Endothelial cell of umbilical vein (primary cell): ENCODE data around the gene ADGRD1. TPM values are rescaled to one million over a fixed set of nuclear protein-coding genes. Genes with fewer than 3 reads are reported as not detected.

ENCODE experiments used
- BruUV-seq: library from RNA; stranded (reverse); fragments of 400-500 nt; replicated peaks from 2 replicates; lab custom pipeline; 2021; lab: Mats Ljungman, UMichigan
- CTCF ChIA-PET: fragments of 300-600, 350-600 bp; sonication (Branson Sonifier 250); formaldehyde crosslinking; loops from one replicate; lab custom pipeline; 2021; ENCODE audit warnings: antibody characterized with exemption, inconsistent platforms; lab: Charles Lee
- POLR2A ChIA-PET: fragments of 300-600, 350-600 bp; sonication (Branson Sonifier 250); formaldehyde crosslinking; loops from one replicate; lab custom pipeline; 2021; ENCODE audit warnings: antibody characterized with exemption, inconsistent platforms; lab: Charles Lee
- DNase-seq: peaks from one replicate; pipeline ENCODE4 v3.0.0-alpha.2; 2011; ENCODE audit warnings: low read depth, low spot score
- FAIRE-seq: peaks from 2 replicates; lab custom pipeline; 2011; peaks lifted over from hg19 to GRCh38; lab: Jason Lieb, UNC
- H2AFZ ChIP-seq: 2 replicates; pipeline ENCODE4 v1.6.0; 2012; ENCODE audit warnings: low read depth, low read length, control low read depth, inconsistent platforms
- H3K27ac ChIP-seq: 2 replicates; pipeline ENCODE4 v1.5.1; 2011; ENCODE audit warnings: low read depth, mild to moderate bottlenecking, control low read depth, low read length, moderate library complexity; ENCODE audit not compliant: insufficient read depth
- H3K27me3 ChIP-seq, 2 experiments: 2 replicates each; pipeline versions ENCODE4 v1.6.0 to v1.6.1; 2011; ENCODE audit warnings: low read length in 2 of 2, mixed read lengths in 1 of 2; ENCODE audit not compliant: control insufficient read depth in 2 of 2, insufficient read depth in 2 of 2
- H3K36me3 ChIP-seq, 2 experiments: 2 replicates in 1 of 2; 3 replicates in 1 of 2; pipeline ENCODE4 v1.5.1; 2011; ENCODE audit warnings: low read length in 2 of 2, mild to moderate bottlenecking in 1 of 2, moderate library complexity in 1 of 2; ENCODE audit not compliant: control insufficient read depth in 2 of 2, insufficient read depth in 2 of 2; ENCODE audit errors: extremely low read depth in 1 of 2
- H3K4me1 ChIP-seq: 3 replicates; pipeline ENCODE4 v1.5.1; 2011; ENCODE audit warnings: mild to moderate bottlenecking, low read length; ENCODE audit not compliant: control insufficient read depth, insufficient read depth; ENCODE audit errors: extremely low read depth
- H3K4me2 ChIP-seq: 2 replicates; pipeline ENCODE4 v1.6.1; 2011; ENCODE audit warnings: low read length, control low read depth, mixed read lengths; ENCODE audit not compliant: insufficient read depth
- H3K4me3 ChIP-seq, 3 experiments: fragments of 200-600 bp in 1 of 3; sonication (generic), shearing (Covaris generic) in 1 of 3; replicated peaks in 1 of 3; 2 replicates each; pipeline ENCODE4 v1.5.1; 2011 to 2016; ENCODE audit warnings: control low read depth in 3 of 3, low read length in 3 of 3, mild to moderate bottlenecking in 2 of 3, inconsistent platforms in 1 of 3, low read depth in 1 of 3, moderate library complexity in 1 of 3; ENCODE audit not compliant: insufficient read depth in 1 of 3
- H3K79me2 ChIP-seq: 2 replicates; pipeline ENCODE4 v1.6.0; 2012; ENCODE audit warnings: low read length, inconsistent platforms; ENCODE audit not compliant: control insufficient read depth, insufficient read depth
- H3K9ac ChIP-seq: replicated peaks from 2 replicates; pipeline ENCODE3; 2011; ENCODE audit warnings: low read length, control low read depth; ENCODE audit not compliant: insufficient read depth; ENCODE audit errors: extremely low read depth
- H3K9me1 ChIP-seq: replicated peaks from 3 replicates; pipeline ENCODE4 v1.6.0; 2011; ENCODE audit warnings: mild to moderate bottlenecking, low read length; ENCODE audit not compliant: control insufficient read depth, insufficient read depth; ENCODE audit errors: extremely low read depth
- H3K9me3 ChIP-seq: replicated peaks from 2 replicates; pipeline ENCODE4 v1.5.1; 2012; ENCODE audit warnings: low read length, inconsistent platforms; ENCODE audit not compliant: control insufficient read depth, insufficient read depth
- H4K20me1 ChIP-seq: replicated peaks from 2 replicates; pipeline ENCODE3; 2011; ENCODE audit warnings: mild to moderate bottlenecking, low read length; ENCODE audit not compliant: control insufficient read depth, insufficient read depth; ENCODE audit errors: extremely low read depth
- EZH2 ChIP-seq: IDR thresholded peaks from 2 replicates; pipeline ENCODE4 v1.6.1; 2012; ENCODE audit warnings: borderline replicate concordance, low read depth, mild to moderate bottlenecking, moderate library complexity, low read length, inconsistent platforms; ENCODE audit not compliant: severe bottlenecking
- FOS ChIP-seq: IDR thresholded peaks from 2 replicates; pipeline ENCODE4 v1.6.1; 2011; ENCODE audit warnings: mild to moderate bottlenecking, low read length, moderate library complexity, borderline replicate concordance; ENCODE audit not compliant: insufficient read depth
- GATA2 ChIP-seq: IDR thresholded peaks from 2 replicates; pipeline ENCODE4 v1.7.0; 2011; ENCODE audit warnings: low read depth, mild to moderate bottlenecking, moderate library complexity, mixed read lengths, low read length; ENCODE audit not compliant: insufficient read length, insufficient read depth
- JUN ChIP-seq: IDR thresholded peaks from 2 replicates; pipeline ENCODE4 v1.6.1; 2011; ENCODE audit warnings: borderline replicate concordance, low read depth; ENCODE audit not compliant: insufficient read length, insufficient read depth
- MYC ChIP-seq: IDR thresholded peaks from one replicate; pipeline ENCODE4 v1.6.1; 2011; ENCODE audit warnings: mild to moderate bottlenecking, low read depth, low read length
- POLR2A ChIP-seq: IDR thresholded peaks from 2 replicates; pipeline ENCODE4 v1.6.1; 2012; ENCODE audit warnings: low read depth, mild to moderate bottlenecking, control low read depth, low read length
- POLR2AphosphoS5 ChIP-seq: IDR thresholded peaks from 2 replicates; pipeline ENCODE4 v1.6.1; 2012; ENCODE audit warnings: low read depth, mild to moderate bottlenecking, control low read depth, low read length, moderate library complexity; ENCODE audit not compliant: insufficient read depth
- dilution Hi-C: fragments of 300-500 bp; cut with MboI; formaldehyde crosslinking; loops from one replicate; pipeline ENCODE4 v1.15.0; 2019; ENCODE audit warnings: low sequenced_read_pairs; ENCODE audit not compliant: extremely low pct_ligation_motif_present
- intact Hi-C: fragments of 100-400 bp; cut with micrococcal nuclease; formaldehyde crosslinking; loops from one replicate; pipeline ENCODE4 v1.10.0; 2022
- polyA plus RNA-seq, 4 experiments: library from polyadenylated mRNA; depleted of rRNA in 3 of 4; stranded (reverse) in 3 of 4; unstranded in 1 of 4; fragments of >200 nt; gene quantifications; 2 replicates each; pipeline versions ENCODE4 v1.2.1 to v1.2.3, GENCODE V29; 2011 to 2012; ENCODE audit warnings: missing spikeins in 1 of 4
- total RNA-seq: library from RNA; stranded (reverse); gene quantifications from 2 replicates; pipeline ENCODE4 v1.2.3, GENCODE V29; 2021
- TF ChIP-seq, protein P1 (sequence below): IDR thresholded peaks from 2 replicates; pipeline ENCODE4 v1.6.1; 2011; ENCODE audit not compliant: insufficient read depth, insufficient read length
- TF ChIP-seq, protein P2 (sequence below), 2 donors: IDR thresholded peaks; 1 replicate in 1 of 2; 2 replicates in 1 of 2; pipeline ENCODE4 v1.5.1; 2011; ENCODE audit warnings: low read length in 2 of 2, mild to moderate bottlenecking in 2 of 2, moderate library complexity in 2 of 2, control low read depth in 1 of 2, inconsistent platforms in 1 of 2, low read depth in 1 of 2; ENCODE audit not compliant: insufficient read depth in 1 of 2; ENCODE audit errors: extremely low read depth in 1 of 2

Gene ADGRD1
- total and polyA plus RNA-seq, 2 donors (not counting 3 experiments of a cell fraction or from before 2014, with no cell fraction given) = 0.07 TPM; not detected in 1

DNA sequence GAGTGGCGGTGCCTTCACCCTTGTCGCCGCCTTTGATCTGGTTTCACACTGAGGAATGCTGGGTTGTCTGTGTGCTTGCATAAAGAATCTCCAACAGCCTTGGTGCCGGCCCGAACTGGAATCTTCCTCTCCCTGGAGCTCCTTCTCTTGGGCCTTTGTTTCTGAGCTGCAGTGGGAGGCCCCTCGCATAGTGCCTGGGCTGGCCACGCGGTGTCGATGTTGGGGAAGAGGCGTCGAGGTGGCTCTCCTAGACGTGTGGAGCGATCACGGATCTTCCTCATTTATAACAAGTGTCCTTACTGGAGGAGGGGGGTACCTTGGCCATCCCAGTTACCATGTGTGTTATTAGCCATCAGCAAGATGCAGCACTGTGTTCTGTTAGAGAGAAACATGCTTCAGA is 60.6 kb downstream of the ADGRD1 start:
- no peak for FAIRE-seq
- Histone ChIP-seq H3K9me1 (no peaks in the 10 kb centered on the region), H3K36me3 (no peaks in the 10 kb centered on the region), H3K27me3 (no peaks in the 10 kb centered on the region), H3K4me3 (no peak overlapping the region), H3K9me3 (no peaks in the 10 kb centered on the region), H3K79me2 (no peaks in the 10 kb centered on the region), H3K27ac (no peak overlapping the region), H4K20me1 (no peaks in the 10 kb centered on the region), H2AFZ (no peak overlapping the region), H3K4me2 (no peak overlapping the region), H3K4me1 (no peaks in the 10 kb centered on the region), H3K9ac (no peak overlapping the region)
- CTCF ChIA-PET = no interaction called here
- intact Hi-C loops (no loop called here), dilution Hi-C loops (no loop called here)
- no TSS peak for BruUV-seq
- no peak for TF ChIP-seq GATA2
- POLR2A ChIA-PET = no interaction called here
- DNase-seq = no peak

- Histone ChIP-seq H4K20me1 (no peaks in the 10 kb centered on the region), H3K36me3 (no peaks in the 10 kb centered on the region), H3K4me2 (no peak overlapping the region), H3K27me3 (no peaks in the 10 kb centered on the region), H3K27ac (no peak overlapping the region), H2AFZ (no peak overlapping the region), H3K9me1 (no peaks in the 10 kb centered on the region), H3K9ac (no peak overlapping the region), H3K79me2 (no peaks in the 10 kb centered on the region), H3K4me3 (no peak overlapping the region), H3K9me3 (no peaks in the 10 kb centered on the region), H3K4me1 (no peaks in the 10 kb centered on the region)
- CTCF ChIA-PET = no interaction called here
- POLR2A ChIA-PET = no interaction called here
- intact Hi-C loops = no loop called here
- FAIRE-seq (no peak), DNase-seq (no peak)
- TF ChIP-seq, protein P1, sequence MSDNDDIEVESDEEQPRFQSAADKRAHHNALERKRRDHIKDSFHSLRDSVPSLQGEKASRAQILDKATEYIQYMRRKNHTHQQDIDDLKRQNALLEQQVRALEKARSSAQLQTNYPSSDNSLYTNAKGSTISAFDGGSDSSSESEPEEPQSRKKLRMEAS = no peak
- TF ChIP-seq MYC = no peak
- no peak for TF ChIP-seq EZH2
- TF ChIP-seq POLR2AphosphoS5 = no peak
- no peak for TF ChIP-seq JUN
- no peak for TF ChIP-seq GATA2
- TF ChIP-seq POLR2A = no peak
- TF ChIP-seq, protein P2, sequence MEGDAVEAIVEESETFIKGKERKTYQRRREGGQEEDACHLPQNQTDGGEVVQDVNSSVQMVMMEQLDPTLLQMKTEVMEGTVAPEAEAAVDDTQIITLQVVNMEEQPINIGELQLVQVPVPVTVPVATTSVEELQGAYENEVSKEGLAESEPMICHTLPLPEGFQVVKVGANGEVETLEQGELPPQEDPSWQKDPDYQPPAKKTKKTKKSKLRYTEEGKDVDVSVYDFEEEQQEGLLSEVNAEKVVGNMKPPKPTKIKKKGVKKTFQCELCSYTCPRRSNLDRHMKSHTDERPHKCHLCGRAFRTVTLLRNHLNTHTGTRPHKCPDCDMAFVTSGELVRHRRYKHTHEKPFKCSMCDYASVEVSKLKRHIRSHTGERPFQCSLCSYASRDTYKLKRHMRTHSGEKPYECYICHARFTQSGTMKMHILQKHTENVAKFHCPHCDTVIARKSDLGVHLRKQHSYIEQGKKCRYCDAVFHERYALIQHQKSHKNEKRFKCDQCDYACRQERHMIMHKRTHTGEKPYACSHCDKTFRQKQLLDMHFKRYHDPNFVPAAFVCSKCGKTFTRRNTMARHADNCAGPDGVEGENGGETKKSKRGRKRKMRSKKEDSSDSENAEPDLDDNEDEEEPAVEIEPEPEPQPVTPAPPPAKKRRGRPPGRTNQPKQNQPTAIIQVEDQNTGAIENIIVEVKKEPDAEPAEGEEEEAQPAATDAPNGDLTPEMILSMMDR (IDR thresholded peaks at IDR 0.05; ENCODE audit: extremely low read depth in 1 of 2, insufficient read depth in 1 of 2, low read depth in 1 of 2, low read length in 2 of 2) = no peak
- no peak for TF ChIP-seq FOS
- BruUV-seq = no TSS peak
- dilution Hi-C loops = no loop called here
These were observed 62.1 kb downstream of the ADGRD1 start for GRCh38 chr12:131015581-131016337.
